ENCODE results near the gene ACP6.

The ACP6 gene

GRCh38 chr1:147648933-147649332 lies 21.4 kb downstream of the ACP6 start:
- DNase-seq = no peak

- no peak for DNase-seq
Measured at GRCh38 chr1:147647796-147648633, 22.3 kb downstream of the ACP6 start.

GRCh38 chr1:147643974-147644373 lies 26.4 kb downstream of the ACP6 start:
- no peak for DNase-seq

- DNase-seq = peak; percentile 11
Measured at GRCh38 chr1:147641695-147642592, 28.4 kb downstream of the ACP6 start.

- DNase-seq = no peak
Measured at GRCh38 chr1:147641291-147641690, 29.0 kb downstream of the ACP6 start.

- peak; percentile 35 for DNase-seq
Measured at GRCh38 chr1:147640553-147641165, 29.7 kb downstream of the ACP6 start.

- DNase-seq = no peak
Measured at GRCh38 chr1:147636314-147636713, 34.0 kb downstream of the ACP6 start.

- DNase-seq = no peak
Measured at GRCh38 chr1:147635342-147635741, 35.0 kb downstream of the ACP6 start.

- DNase-seq = no peak
Measured at GRCh38 chr1:147634645-147635044, 35.7 kb downstream of the ACP6 start.

- DNase-seq = no peak
Measured at GRCh38 chr1:147633759-147634158, 36.6 kb downstream of the ACP6 start.

- DNase-seq = no peak
Measured at GRCh38 chr1:147631839-147632238, 38.5 kb downstream of the ACP6 start.

- DNase-seq = no peak
Measured at GRCh38 chr1:147630447-147630846, 39.9 kb downstream of the ACP6 start.

GRCh38 chr1:147630022-147630421 lies 40.3 kb downstream of the ACP6 start:
- no peak for DNase-seq

- DNase-seq = no peak
Measured at GRCh38 chr1:147628441-147628840, 41.9 kb downstream of the ACP6 start.

- DNase-seq = no peak
Measured at GRCh38 chr1:147627435-147628110, 42.8 kb downstream of the ACP6 start.

GRCh38 chr1:147626739-147627138 lies 43.6 kb downstream of the ACP6 start:
- no peak for DNase-seq

- DNase-seq = no peak
Measured at GRCh38 chr1:147626291-147626690, 44.0 kb downstream of the ACP6 start.

GRCh38 chr1:147625362-147625995 lies 44.8 kb downstream of the ACP6 start:
- no peak for DNase-seq

- DNase-seq = no peak
Measured at GRCh38 chr1:147624529-147624928, 45.8 kb downstream of the ACP6 start.

GRCh38 chr1:147624011-147624410 lies 46.3 kb downstream of the ACP6 start:
- no peak for DNase-seq

- no peak for DNase-seq
Measured at GRCh38 chr1:147622731-147623130, 47.6 kb downstream of the ACP6 start.

- DNase-seq = no peak
Measured at GRCh38 chr1:147620543-147620942, 49.8 kb downstream of the ACP6 start.

All from NCI-H1436 treated with DMSO at 0.1 percent for 48 hours (cell line).